Measurements from ENCODE around the gene TEPSIN.
A peak's percentile ranks its signal among the peaks of the same experiment; 100 is the strongest.

TEPSIN gene

DNA sequence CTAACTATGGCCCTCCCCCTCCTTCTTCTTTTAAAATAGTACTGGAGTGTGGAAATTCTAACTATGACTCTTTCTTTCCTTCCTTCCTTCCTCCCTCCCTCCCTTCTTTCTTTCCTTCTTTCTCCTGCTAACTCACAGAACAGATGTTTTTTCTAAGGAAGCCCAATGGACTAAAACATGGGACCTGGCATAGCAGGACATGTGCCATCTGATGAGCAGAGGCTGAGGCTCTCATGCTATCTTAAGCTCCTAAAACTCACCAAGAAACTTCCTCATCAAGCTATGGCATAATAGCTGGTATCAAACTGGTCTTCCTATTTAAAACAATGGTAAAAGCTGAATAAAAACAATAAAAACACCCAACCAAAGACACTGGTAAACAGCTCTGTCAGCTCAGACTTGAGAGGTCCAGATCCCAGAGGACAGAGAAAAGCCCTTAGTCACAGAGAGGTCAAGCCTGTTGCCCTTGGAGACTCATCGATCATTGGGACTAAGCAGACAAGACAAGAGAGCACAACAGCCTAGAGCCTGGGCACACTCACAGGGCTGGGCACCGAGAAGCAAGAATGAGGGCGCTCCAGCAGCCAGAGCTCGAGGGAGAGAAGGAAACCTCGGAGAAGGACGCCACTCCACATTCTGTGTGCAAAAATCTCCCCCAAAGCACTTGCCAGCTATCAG lies 28.7 kb upstream of the TEPSIN start:
- DNase-seq = no peak

DNA sequence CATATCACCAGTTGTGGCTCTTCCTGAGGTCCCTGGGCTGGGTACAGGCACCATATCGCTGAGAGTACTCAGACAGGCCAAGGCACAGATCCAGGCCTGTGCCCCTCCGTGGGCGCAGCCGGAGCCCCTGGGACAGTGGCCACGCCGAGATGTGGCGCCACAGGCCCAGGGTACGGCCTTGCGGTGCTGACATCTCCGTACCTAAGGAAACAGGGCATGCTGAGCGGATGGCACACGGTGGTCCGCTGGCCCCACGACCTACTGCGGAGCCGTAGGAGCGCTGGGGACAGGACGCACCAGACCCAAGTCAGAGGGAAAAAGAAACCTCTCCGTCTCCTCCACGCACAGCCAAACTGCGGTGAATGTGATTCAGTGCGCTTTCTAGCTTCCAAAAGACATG lies 26.7 kb upstream of the TEPSIN start:
- no peak for DNase-seq

DNA sequence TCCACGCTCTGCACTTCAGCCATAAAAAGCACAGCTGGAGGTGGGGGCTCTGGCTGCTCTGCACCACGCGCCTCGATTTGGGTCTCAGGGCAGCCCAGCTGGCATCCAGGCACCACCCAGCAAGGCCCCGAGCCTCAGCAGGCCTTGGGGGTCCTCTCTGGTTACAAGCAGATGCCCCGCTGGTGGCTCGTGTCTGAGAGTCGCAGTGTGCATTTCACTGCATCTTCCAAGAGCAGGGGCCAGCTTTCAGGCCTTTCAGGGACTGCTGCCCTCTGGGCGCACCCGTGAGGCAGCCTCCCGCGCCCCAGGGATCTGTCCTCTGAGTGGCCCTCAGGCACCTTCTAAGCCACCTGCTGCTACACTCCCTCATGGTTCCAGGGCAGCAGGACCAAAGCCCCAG lies 25.8 kb upstream of the TEPSIN start:
- no peak for DNase-seq

DNA sequence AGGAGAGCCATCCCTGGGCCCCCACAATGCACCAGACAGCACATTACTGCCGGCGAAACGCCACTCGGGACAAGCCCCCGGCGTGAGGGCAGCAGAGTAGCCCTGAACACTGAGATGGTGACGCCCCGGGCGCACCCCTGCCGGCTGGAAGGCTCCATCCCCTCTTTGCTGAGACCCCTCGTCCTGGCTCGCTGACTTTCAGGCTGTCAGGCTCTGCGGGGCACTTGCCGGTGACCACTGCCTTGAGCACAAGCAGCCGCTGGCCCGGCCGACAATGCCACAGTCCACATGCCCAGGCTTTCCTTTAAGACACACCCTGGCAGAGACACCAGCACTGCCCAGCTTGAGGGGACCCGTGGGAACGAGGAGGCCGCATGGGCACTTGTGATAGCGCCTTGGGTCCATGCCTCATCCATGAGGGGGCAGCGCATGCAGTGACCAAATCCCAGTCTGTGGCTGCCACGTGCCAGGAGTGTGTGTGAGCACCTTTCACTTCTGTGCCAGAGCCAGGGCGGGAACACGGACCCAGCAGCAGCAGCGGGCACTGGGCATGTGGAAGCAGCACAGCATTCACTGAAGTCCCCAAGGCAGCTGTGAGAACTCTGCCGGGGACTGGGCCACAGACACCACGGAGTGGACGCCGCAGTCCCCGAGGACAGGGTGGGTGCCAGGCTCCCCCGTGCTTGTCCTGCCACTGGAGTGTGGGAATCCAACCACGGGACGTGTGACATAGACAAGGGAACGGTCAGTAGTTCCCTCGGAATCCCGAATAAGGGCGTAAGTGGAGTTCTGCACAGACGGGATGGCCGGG lies 24.7 kb upstream of the TEPSIN start:
- DNase-seq = no peak

DNA sequence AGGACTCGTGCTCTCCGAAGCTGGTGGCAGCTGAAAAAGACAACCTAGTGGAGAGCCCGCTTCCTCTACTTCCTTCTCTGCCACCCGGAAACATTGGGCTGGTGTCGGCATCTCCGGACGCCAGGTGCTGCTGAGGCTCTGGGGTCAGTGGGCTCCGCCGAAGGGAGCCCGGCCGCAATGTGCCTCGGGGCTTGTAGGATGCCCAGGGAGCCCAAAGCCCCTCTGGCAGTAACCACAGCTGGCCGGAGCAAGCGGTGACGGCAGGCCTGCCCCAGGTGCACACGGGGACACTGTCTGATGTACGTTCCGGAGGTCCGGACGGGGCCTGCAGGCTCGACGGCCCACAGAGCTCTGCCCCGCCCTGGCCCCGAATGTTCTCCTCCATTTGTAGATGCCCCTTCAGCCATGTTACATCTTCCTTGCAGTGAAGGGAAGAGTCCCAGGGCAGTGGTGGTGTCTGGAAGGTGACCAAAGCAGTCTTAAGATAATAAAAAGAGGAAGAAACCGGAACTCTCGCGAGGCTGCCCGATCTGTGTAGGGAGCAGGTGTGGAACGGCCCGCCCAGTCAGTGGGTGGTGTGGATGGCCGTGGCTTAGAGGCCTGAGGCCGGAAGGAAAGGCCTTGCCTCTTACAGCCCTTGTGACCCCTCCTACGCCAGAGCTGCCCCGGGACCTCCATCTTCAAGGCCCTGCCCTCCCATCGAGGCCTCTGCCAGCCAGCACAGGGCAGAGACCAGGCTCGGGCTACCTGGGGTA lies 22.9 kb upstream of the TEPSIN start:
- no peak for DNase-seq

DNA sequence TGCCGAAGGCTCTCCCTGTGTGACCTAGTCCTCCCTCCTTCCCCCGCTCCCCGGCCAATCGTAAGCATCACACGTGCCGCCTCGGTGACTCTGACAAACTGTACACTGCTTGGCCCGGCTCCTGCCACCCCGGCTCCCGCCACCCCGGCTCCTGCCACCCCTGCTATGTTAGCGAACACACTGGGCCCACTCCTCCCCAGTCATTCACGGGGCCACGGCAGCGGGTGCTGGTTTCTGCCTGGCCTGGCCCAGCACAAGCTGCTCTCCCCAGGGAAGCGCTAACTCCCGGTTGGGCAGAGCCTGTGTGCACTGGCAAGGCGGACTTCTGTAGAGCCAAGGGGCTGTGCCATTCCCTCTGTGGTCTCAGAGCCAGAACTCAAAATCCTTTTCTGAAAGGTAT lies 22.2 kb upstream of the TEPSIN start:
- no peak for DNase-seq

DNA sequence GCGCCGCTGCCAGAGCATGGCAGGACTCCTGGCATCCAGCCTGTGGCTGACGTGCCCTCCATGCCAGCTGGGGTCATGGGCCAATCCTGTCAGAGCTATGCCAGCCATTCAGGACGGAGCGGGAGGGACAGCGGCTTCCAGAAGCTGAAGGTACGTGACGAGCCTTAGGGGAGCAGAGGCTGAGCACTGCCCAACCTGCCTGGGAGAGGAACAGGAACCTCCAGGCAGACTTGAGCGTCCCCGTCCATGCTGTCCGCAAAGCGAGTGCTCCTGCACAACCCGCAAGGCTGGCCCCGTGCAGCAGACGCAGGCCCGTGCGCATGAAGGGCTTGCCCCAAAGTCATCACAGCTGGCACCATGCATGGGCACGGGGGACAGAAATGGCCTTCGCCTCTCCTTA lies 21.8 kb upstream of the TEPSIN start:
- DNase-seq = no peak

DNA sequence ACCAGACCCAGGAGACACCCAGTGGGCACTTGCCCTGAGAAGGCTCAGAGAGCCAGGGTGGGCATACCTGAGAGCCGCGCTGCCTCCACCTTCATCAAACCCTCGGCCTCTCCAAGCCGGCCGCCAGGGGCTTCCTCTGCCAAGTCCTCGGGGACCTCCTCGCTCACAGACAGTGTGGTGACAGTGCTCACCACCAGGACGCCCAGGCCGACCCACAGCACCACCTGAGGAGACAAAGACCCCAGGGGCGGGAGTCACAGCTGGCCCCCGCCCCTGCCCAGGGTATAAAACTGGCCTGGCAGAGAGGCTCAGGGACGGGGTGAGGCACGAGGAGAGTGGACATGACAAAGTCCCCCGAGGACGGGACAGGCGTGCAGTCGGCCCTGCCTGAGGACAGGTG lies 21.3 kb upstream of the TEPSIN start:
- DNase-seq = no peak

DNA sequence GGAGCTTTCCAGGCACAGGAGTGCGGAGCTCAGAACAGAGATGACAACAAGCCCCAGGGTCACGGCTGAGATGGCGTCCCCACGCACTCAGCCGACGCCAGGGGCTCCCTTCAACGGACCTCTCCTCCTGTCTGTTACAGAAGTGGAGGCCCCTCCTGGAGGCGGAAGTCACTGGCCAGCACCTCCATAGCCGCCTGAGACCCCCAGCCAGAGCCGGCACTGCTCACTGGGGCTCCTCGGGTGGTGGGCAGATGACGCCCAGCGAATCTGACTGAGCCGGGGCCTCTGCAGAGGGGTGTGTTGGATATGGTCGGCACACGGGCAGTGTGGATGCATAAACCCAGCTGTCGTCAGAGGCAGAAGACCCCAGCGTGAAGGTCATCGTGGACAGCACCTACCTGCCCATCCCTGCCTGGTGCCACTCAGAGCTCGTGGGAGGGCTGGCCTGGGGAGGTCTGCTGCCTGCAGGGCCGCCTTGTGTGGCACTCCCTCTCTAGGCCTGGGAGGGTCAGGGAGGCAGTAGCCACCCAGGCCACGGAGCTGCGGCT lies 20.3 kb upstream of the TEPSIN start:
- DNase-seq = no peak

DNA sequence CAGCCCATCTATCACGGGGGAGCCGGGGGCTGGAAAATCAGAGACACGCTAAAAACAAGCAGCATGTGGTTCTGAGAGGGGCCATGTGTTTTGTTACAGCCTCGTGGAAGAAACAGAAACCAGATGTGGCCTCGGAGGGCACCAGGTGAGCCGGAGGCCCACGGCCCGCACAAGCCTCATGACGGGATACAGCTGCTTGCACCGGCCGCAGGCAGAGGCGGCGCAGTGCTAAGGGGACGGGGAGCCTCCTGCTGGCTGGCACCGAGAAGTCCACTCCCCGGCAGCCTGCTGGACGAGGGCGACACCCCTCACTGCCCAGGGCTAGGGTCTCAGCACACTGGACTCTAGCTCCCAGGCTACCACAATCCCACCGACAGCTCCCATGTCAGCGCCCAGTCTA lies 19.4 kb upstream of the TEPSIN start:
- no peak for DNase-seq

DNA sequence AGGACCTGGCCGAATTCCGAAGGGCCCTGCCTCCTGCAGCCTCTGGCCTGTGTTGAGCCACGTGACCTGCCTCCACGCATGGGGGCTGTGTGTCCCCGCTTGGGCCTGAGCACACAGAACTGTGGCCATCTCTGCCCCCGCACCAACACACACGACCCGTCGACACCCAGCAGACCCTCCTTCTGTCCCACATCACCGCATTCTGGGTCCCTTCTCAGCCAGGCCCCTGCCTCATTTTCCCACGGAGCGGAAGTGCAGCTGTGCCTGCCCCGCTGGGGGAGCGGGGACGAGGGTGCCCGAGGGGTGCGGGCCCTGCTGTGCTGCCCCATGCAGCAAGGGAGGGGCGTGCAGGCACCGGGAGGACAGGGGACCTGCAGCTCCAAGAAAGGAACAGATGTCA lies 18.7 kb upstream of the TEPSIN start:
- no peak for DNase-seq

DNA sequence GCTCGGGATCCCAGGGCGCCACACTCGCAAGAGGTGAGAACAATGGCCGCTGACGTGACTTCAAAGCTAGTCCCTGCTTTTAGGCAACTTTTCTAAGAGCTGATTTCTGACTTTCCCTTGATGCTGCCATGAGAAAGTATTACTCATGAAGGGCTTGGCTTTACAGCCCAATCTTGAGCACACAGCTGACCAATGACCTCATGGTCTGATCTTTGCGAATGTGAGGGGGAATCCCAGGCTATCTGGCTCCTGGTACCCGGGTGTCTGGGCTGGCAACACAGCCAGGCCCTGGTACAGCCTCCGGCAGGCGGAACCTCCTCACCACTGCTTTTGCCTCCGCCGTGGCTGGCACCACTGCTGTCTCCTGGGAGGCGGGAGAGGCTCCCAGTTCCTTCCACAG lies 17.8 kb upstream of the TEPSIN start:
- peak; percentile 44 for DNase-seq

DNA sequence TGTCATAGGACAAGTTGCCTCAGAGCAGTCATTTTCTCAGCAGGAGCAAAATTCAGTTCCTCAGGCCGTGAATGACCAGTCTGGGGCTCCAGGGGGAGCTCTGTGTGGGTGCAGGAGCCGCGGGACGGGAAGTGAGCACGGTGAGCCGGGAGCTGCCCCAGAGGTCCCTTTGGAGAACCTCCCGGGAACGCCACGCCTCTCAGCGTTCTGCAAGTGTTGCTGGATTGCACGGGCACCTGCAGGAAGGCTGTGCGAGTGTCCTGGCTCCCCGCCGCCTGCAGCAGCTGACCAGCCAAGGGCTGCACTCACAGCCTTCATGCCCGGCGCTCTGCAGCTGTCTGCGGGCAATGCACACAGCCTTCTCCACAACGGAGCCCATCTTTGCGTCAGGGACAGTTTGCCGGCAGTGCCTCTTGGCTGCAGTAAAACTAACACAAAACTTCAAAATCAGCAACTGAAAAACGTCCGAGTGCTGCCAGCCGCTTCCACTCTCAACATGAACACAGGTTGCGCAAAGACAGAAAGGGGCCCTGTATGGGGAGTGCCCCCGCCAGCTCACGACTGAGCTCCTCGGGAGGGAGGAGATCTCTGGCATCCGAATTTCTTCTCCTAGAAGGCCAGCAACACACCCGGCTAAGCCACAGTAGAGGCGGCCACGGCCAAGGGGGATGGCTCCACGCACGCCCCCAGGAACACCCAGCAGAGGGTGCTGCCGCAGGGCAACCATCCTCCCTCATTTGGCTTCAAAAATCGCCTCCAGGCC lies 16.3 kb upstream of the TEPSIN start:
- peak; percentile 79 for DNase-seq

DNA sequence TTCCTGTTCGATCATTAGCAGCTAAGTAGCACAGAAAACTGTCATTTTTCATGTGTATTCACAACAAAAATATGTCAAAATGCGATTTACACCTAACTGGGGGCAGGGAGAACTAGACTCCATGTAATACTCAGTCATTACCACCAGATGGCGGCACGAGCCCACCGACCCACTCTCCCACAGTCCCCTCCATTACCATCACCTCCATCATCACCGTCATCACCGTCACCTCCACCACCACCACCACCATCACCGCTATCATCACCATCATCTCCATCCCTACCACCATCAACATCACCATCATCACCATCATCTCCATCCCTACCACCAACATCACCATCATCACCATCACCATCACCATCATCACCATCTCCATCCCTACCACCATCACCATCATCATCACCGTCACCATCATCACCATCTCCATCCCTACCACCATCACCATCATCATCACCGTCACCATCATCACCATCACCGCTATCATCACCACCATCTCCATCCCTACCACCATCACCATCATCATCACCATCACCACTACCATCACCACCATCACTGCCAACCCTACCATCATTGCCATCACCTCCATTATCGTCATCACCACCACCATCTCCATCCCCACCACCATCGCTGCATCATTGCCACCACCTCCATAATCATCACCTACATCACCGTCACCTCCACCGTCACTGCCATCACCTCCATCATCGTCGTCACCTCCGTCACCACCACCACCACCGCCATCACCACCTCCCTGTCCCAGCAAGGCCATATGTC lies 14.7 kb upstream of the TEPSIN start:
- DNase-seq = no peak

DNA sequence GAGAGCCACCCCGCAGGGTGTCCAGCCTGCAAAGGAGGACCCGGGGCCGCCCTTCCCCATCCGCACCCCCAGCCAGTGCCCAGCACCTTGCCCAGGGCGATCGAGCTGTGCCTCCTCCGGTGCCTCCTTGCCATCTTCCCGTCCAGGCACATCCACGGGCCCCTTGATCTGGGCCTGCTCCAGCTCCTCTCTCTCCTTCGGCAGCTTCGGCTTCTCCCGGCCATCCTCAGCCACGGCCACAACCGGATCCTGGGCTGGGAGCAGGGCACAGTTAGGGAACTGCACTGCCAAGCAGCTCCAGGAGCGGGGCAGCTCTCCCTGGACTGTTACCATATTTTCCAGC lies 14.1 kb upstream of the TEPSIN start:
- no peak for DNase-seq

DNA sequence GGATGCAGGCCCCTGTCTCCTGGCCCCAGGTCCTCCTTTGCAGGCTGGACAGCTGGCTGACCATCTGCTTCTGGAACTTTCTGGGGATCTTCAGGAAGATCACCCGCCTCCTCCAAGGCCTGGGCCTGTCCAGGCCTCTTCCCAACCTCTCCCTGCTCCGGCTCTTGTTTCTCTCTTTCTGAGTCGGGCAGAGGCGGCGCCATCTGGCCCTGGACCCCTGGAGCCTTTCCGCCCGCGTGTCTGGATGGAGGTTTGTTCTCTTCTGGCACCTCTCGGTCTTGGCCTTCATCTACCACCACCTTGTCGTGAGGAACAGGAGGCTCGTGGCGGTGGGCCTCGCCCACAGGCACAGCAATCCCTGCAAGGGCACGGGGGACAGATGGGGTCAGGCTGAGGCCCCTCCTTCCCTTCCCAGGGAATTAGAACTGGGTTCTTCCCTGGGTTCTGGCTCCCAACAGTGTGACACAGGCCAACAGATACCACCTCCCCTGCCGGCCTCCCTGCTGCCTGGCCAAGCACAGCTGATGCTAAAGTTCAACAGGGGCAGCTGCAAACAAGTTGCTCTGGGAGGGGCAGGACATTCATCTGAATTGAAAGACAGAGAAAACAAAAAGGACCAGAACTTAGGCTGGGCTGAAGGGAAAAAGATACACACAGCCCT lies 13.6 kb upstream of the TEPSIN start:
- DNase-seq = no peak

DNA sequence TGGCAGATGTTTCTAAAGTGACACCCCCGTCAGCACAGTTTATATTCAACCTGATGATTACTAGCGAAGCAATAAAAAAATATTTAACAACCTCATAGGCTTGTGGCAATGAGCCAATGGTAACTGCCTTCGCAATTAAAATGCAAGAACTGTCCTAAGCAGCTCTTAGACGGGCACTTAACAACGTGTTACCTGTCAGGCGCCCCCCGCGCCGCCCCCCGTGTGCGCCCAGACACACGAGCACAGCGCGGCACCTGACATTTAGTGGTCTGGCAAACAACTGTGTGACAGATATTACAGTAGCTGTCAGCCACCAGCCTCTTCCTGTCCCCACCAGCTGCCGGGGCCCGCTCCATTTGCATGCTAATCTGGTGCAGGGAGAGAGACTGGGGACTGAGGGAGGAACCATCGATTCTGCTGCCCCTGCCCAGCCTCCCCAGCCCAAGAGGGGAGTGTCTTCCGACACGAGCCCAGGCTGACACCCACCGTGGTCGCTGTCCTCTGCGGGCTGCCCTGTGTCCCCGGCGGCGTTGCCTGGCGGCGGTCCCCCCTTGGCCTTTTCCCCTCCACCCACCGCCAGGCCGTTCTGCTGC lies 12.9 kb upstream of the TEPSIN start:
- DNase-seq = no peak

DNA sequence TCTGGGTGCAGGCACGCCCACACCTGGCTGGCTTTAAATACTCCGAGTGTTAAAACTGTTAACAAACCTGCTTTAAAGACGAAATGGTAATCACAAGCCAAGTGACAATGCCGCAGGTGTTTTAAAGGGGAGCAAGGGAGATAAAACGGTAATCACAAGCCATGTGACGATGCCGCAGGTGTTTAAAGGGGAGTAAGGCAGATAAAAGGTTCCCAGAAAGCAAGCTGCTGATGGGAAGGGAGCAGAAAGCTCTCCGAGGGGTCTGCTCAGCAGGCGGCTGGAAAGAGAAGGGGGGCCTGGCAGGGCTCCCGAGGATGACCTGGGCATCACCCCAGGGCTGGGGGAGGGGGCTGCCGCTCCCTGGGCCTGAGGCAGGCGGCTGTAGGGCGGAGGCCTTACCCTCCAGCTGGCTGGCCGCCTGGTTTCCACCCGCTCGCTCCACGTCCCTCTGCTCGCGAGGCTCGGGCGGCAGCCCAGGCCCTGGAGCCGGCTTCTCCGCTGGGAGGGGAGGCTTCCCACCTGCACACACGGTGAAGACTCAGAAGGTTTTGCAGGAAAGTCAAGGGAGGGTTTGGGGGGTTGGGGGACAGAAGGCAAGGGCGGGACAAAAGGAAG lies 12.3 kb upstream of the TEPSIN start:
- DNase-seq = no peak

DNA sequence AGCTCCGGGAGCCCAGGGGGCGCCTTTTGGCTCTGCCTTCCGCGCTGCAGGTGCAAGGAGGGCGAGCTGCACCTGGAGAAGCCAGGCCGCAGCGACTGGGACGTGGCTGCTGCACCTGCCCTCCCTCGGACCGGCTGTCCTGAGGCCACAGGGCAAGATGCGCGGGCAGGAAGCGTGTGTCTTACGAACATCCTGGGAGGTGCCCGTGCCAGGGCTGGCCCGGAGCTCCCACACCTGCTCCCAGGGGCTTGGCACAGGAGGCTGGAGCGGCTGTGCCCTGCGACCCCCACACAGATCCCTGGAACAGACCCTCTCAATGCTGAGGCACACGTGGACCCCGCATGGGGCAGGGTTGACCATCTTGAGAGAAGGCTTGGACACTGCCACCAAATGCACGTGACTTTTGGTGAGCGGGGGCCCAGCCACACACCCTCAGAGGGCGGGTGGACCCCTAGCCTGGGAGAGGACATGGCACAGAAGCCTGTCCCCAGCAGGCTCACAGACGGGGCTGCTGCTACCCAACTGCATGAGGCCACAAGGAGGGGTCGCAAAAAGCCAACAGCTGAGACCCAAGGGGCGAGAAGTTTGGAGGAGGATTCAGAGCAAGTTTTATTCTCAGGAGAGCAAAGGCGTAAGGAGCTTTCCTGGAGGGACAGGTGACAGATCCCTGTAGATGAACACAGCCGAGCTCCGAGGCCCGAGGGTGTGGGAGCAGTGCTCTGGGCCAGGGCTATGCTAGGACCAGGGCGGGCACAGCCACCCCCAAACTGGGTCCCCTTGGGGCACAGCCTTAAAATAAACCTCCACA lies 11.6 kb upstream of the TEPSIN start:
- no peak for DNase-seq
